Activated T-helper 1 cell treated with anti-CD3 and anti-CD28 coated beads, Interleukin-2, amount 50 U/mL, for 16 hours (primary cell): ENCODE results near the gene SLC20A1.
A peak's percentile ranks its signal among the peaks of the same experiment; 100 is the strongest.
"Not testable (repeated sequence)": the region's sequence is repeated elsewhere in the genome, so short reads cannot be mapped to it uniquely, and the experiment has no call there.

Experiments
- DNase-seq, 2 donors: peaks; one replicate each; pipeline ENCODE4 v3.0.0-alpha.2; 2020; ENCODE audit warnings: low read depth in 1 of 2, low spot score in 1 of 2

The SLC20A1 gene

GRCh38 chr2:112645310-112646101 is at the start of gene SLC20A1:
Gene SLC20A1 (plus strand): TSS chr2:112645939. CDS start chr2:112646829, 890 bp downstream.
- peak; percentile 96 to 99 for DNase-seq

- DNase-seq = no peak
Observed at GRCh38 chr2:112597537-112598322, 48.0 kb upstream of the SLC20A1 start.

- DNase-seq = no peak
Observed at GRCh38 chr2:112600634-112601033, 45.1 kb upstream of the SLC20A1 start.

- no peak for DNase-seq
Observed at GRCh38 chr2:112601754-112602153, 44.0 kb upstream of the SLC20A1 start.

- no peak for DNase-seq
Observed at GRCh38 chr2:112602917-112603316, 42.8 kb upstream of the SLC20A1 start.

- no peak for DNase-seq
Observed at GRCh38 chr2:112603731-112604130, 42.0 kb upstream of the SLC20A1 start.

- DNase-seq = no peak
Observed at GRCh38 chr2:112604952-112605351, 40.8 kb upstream of the SLC20A1 start.

GRCh38 chr2:112605926-112606325 is 39.8 kb upstream of the SLC20A1 start:
- no peak for DNase-seq

GRCh38 chr2:112606547-112606946 is 39.2 kb upstream of the SLC20A1 start:
- DNase-seq = no peak

GRCh38 chr2:112607680-112608438 is 37.9 kb upstream of the SLC20A1 start:
- DNase-seq = no peak

GRCh38 chr2:112609320-112609719 is 36.4 kb upstream of the SLC20A1 start:
- DNase-seq = not testable (repeated sequence)

- not testable (repeated sequence) for DNase-seq
Observed at GRCh38 chr2:112612283-112612682, 33.5 kb upstream of the SLC20A1 start.

- DNase-seq = no peak
Observed at GRCh38 chr2:112614201-112614840, 31.4 kb upstream of the SLC20A1 start.

- DNase-seq = no peak
Observed at GRCh38 chr2:112615051-112615450, 30.7 kb upstream of the SLC20A1 start.

GRCh38 chr2:112615798-112616197 is 29.9 kb upstream of the SLC20A1 start:
- DNase-seq = not testable (repeated sequence)

GRCh38 chr2:112618383-112618782 is 27.4 kb upstream of the SLC20A1 start:
- no peak for DNase-seq

GRCh38 chr2:112621790-112622527 is 23.8 kb upstream of the SLC20A1 start:
- no peak for DNase-seq

GRCh38 chr2:112622528-112622849 is 23.2 kb upstream of the SLC20A1 start:
- no peak for DNase-seq

- DNase-seq = peak; percentile 45 to 50
Observed at GRCh38 chr2:112623913-112624777, 21.6 kb upstream of the SLC20A1 start.
